ENCODE measurements around the gene SPACA7. TPM values are rescaled to one million over a fixed set of nuclear protein-coding genes. Genes with fewer than 3 reads are reported as not detected.

SPACA7 gene
- total RNA-seq, 2 experiments from 2014 or later: not detected

DNA sequence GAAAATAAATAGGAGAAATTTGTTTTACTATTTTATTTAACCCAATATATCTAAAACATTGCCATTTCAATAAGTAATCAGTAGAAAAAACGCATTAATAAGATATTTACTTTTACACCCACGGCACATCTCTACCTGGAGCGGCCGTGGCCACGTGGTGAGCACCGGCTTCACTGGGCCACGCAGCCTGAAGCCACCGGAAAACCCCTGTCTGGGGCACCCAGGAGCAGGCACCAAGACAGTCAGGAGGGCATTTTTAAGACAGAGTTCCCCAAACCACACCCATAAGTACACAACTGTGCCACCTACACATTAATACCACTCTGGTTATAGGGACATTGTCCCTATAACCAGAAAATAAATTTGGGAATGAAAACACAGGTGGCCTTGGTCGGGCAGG lies 80.9 kb downstream of the SPACA7 start:
- peaks cover 4% of the 10 kb centered on the region for H3K36me3 Mint-ChIP-seq (ENCODE audit: low read depth)
- DNase-seq (no peak), ATAC-seq (no peak)
- TF ChIP-seq, protein P1, sequence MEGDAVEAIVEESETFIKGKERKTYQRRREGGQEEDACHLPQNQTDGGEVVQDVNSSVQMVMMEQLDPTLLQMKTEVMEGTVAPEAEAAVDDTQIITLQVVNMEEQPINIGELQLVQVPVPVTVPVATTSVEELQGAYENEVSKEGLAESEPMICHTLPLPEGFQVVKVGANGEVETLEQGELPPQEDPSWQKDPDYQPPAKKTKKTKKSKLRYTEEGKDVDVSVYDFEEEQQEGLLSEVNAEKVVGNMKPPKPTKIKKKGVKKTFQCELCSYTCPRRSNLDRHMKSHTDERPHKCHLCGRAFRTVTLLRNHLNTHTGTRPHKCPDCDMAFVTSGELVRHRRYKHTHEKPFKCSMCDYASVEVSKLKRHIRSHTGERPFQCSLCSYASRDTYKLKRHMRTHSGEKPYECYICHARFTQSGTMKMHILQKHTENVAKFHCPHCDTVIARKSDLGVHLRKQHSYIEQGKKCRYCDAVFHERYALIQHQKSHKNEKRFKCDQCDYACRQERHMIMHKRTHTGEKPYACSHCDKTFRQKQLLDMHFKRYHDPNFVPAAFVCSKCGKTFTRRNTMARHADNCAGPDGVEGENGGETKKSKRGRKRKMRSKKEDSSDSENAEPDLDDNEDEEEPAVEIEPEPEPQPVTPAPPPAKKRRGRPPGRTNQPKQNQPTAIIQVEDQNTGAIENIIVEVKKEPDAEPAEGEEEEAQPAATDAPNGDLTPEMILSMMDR (IDR thresholded peaks at IDR 0.05): no peak
- H3K4me1 Mint-ChIP-seq (ENCODE audit: low read depth): no peaks in the 10 kb centered on the region
- peaks cover 6% of the 10 kb centered on the region for H3K9me3 Mint-ChIP-seq
- H3K4me3 Mint-ChIP-seq: no peak overlapping the region
- POLR2A ChIA-PET: no interaction called here
- H3K27ac Mint-ChIP-seq: no peak overlapping the region
- H3K27me3 Mint-ChIP-seq: peaks cover 5% of the 10 kb centered on the region
- CTCF ChIA-PET: no interaction called here
- intact Hi-C loops (cut with micrococcal nuclease): no loop called here

GRCh38 chr13:112457485-112457884 lies 81.3 kb downstream of the SPACA7 start:
- Mint-ChIP-seq H3K4me3 (no peak overlapping the region), H3K27me3 (peaks cover 7% of the 10 kb centered on the region), H3K27ac (no peak overlapping the region), H3K36me3 (ENCODE audit: low read depth) (peaks cover 6% of the 10 kb centered on the region), H3K4me1 (ENCODE audit: low read depth) (no peaks in the 10 kb centered on the region), H3K9me3 (peaks cover 10% of the 10 kb centered on the region)
- intact Hi-C loops (cut with micrococcal nuclease): no loop called here
- TF ChIP-seq, protein P1 (IDR thresholded peaks at IDR 0.05): no peak
- DNase-seq (no peak), ATAC-seq (no peak)
- POLR2A ChIA-PET: no interaction called here
- CTCF ChIA-PET: no interaction called here

GRCh38 chr13:112462408-112462807 lies 86.3 kb downstream of the SPACA7 start:
- TF ChIP-seq, protein P1 (IDR thresholded peaks at IDR 0.05): no peak
- ChIA-PET CTCF (no interaction called here), POLR2A (no interaction called here)
- ATAC-seq: no peak
- peaks cover 7% of the 10 kb centered on the region for H3K27me3 Mint-ChIP-seq
- peaks cover 12% of the 10 kb centered on the region for H3K9me3 Mint-ChIP-seq
- H3K4me3 Mint-ChIP-seq: no peak overlapping the region
- intact Hi-C loops (cut with micrococcal nuclease): no loop called here
- DNase-seq: no peak
- peaks cover 6% of the 10 kb centered on the region for H3K36me3 Mint-ChIP-seq (ENCODE audit: low read depth)
- H3K4me1 Mint-ChIP-seq (ENCODE audit: low read depth): no peaks in the 10 kb centered on the region
- no peak overlapping the region for H3K27ac Mint-ChIP-seq

- CTCF ChIA-PET: interaction anchor here (1.1 kb wide), 1 partner anchor 21 kb away, joined by 3 read pairs; no protein-coding TSS in a partner anchor
- peaks cover 8% of the 10 kb centered on the region for H3K9me3 Mint-ChIP-seq
- no peak for DNase-seq
- TF ChIP-seq, protein P1 (IDR thresholded peaks at IDR 0.05): no peak
- H3K4me3 Mint-ChIP-seq: no peak overlapping the region
- POLR2A ChIA-PET: no interaction called here
- H3K27ac Mint-ChIP-seq: no peak overlapping the region
- peaks cover 4% of the 10 kb centered on the region for H3K27me3 Mint-ChIP-seq
- H3K4me1 Mint-ChIP-seq (ENCODE audit: low read depth): no peaks in the 10 kb centered on the region
- peaks cover 6% of the 10 kb centered on the region for H3K36me3 Mint-ChIP-seq (ENCODE audit: low read depth)
- intact Hi-C loops (cut with micrococcal nuclease): no loop called here
- no peak for ATAC-seq
Observed at GRCh38 chr13:112464720-112465119, 88.6 kb downstream of the SPACA7 start.

DNA sequence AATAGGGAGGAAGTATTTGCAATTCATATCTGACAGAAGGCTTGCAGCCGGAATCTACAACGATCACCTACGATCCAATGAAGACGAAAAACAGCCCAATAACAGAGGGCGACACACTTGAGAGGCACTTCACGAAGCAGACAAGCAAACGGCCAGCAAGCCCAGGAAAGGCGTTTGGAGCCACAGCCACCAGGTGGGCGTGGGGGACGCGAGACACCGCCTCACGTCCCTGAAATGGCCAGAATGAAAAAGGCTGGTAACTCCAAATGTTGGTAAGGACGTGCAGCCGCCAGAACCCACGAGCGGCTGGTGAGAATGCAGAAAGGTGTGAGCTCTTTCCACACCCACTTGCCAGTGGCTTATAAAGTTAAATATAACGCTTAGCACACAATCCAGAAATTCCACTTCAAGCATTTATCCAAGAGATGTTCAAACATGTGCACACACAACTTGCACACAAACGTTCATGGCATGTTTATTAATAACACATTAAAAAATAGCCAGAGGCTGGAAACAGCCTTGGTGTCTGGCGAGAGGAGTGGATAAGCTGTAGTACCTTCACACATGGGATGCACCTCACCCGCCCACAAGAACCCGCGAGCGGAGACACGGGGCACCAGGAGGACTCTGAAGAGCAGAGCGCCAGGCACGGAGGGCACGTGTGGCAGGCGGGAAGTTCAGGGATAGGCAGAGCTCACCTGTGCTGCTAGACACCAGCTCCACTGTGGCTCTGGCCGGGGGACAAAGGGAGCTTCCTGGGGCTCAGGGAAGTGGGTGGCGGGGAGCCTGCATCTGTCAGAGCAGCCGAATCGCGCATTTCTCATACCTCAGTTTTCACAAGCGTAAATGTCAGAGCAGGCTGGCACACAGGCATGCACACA lies 89.3 kb downstream of the SPACA7 start:
- no peaks in the 10 kb centered on the region for H3K4me1 Mint-ChIP-seq (ENCODE audit: low read depth)
- H3K27me3 Mint-ChIP-seq: peaks cover 4% of the 10 kb centered on the region
- DNase-seq (no peak), ATAC-seq (no peak)
- H3K36me3 Mint-ChIP-seq (ENCODE audit: low read depth): peaks cover 6% of the 10 kb centered on the region
- POLR2A ChIA-PET: no interaction called here
- H3K4me3 Mint-ChIP-seq: no peak overlapping the region
- intact Hi-C loops (cut with micrococcal nuclease): no loop called here
- TF ChIP-seq, protein P1 (IDR thresholded peaks at IDR 0.05): no peak
- H3K27ac Mint-ChIP-seq: no peak overlapping the region
- CTCF ChIA-PET: interaction anchor here (1.1 kb wide), 1 partner anchor 22 kb away, joined by 3 read pairs; no protein-coding TSS in a partner anchor
- H3K9me3 Mint-ChIP-seq: peaks cover 8% of the 10 kb centered on the region
